Activated CD8-positive, alpha-beta memory T cell treated with anti-CD3 and anti-CD28 coated beads, Interleukin-2, amount 10 ng/mL, durations not matched to agents 7 days and 5 days (primary cell): ENCODE data around the gene SLC24A4. TPM values are rescaled to one million over a fixed set of nuclear protein-coding genes. Genes with fewer than 3 reads are reported as not detected.

Source experiments
- ATAC-seq: fragments of 150-1000 bp; cut with Tn5 transposase; one replicate; pipeline ENCODE4 v1.10.0; 2021; ENCODE audit warnings: moderate library complexity
- CTCF ChIA-PET: fragments of 350-600 bp; sonication (Branson Sonifier 250); formaldehyde crosslinking; loops from one replicate; lab custom pipeline; 2021; ENCODE audit warnings: antibody characterized with exemption; lab: Charles Lee
- DNase-seq: peaks from one replicate; pipeline ENCODE4 v3.0.0-alpha.2; 2020
- H3K27ac Mint-ChIP-seq: one replicate; pipeline ENCODE4 v1.8.0; 2021; ENCODE audit warnings: mild to moderate bottlenecking, mixed read lengths
- H3K27me3 Mint-ChIP-seq: one replicate; pipeline ENCODE4 v1.8.0; 2021; ENCODE audit warnings: mixed read lengths
- H3K36me3 Mint-ChIP-seq: one replicate; pipeline ENCODE4 v1.8.0; 2021; ENCODE audit warnings: mild to moderate bottlenecking, mixed read lengths
- H3K4me1 Mint-ChIP-seq: one replicate; pipeline ENCODE4 v1.8.0; 2021; ENCODE audit warnings: mixed read lengths
- H3K4me3 Mint-ChIP-seq: one replicate; pipeline ENCODE4 v1.8.0; 2021; ENCODE audit warnings: mild to moderate bottlenecking, moderate library complexity, mixed read lengths
- H3K9me3 Mint-ChIP-seq: one replicate; pipeline ENCODE4 v1.8.0; 2022; ENCODE audit warnings: low read depth, mixed read lengths
- total RNA-seq, 2 experiments: library from RNA; stranded (reverse); gene quantifications; one replicate each; pipeline ENCODE4 v1.2.3, GENCODE V29; 2021

The SLC24A4 gene
- total RNA-seq, 2 experiments from 2014 or later: not detected

- no peak for DNase-seq
Observed at GRCh38 chr14:92446771-92447170, 123.8 kb downstream of the SLC24A4 start.

GRCh38 chr14:92447416-92448197 is 124.6 kb downstream of the SLC24A4 start:
- CTCF ChIA-PET: interaction anchor here (0.6 kb wide), 1 partner anchor 343 kb away, joined by 3 read pairs; no protein-coding TSS in a partner anchor
- no peak for DNase-seq
- Mint-ChIP-seq H3K4me3 (no peak overlapping the region), H3K27me3 (no peaks in the 10 kb centered on the region), H3K27ac (no peak overlapping the region), H3K9me3 (no peaks in the 10 kb centered on the region), H3K4me1 (peaks cover 3% of the 10 kb centered on the region), H3K36me3 (no peaks in the 10 kb centered on the region)
- no peak for ATAC-seq

More at GRCh38 chr14:92446771-92447170, 123.8 kb downstream of the SLC24A4 start:
- no peak for ATAC-seq
- H3K27me3 Mint-ChIP-seq: no peaks in the 10 kb centered on the region
- H3K27ac Mint-ChIP-seq: no peak overlapping the region
- CTCF ChIA-PET: no interaction called here
- no peak overlapping the region for H3K4me3 Mint-ChIP-seq
- H3K9me3 Mint-ChIP-seq: no peaks in the 10 kb centered on the region
- H3K4me1 Mint-ChIP-seq: peaks cover 6% of the 10 kb centered on the region
- H3K36me3 Mint-ChIP-seq: no peaks in the 10 kb centered on the region

GRCh38 chr14:92448786-92449185 is 125.8 kb downstream of the SLC24A4 start:
- ATAC-seq (no peak), DNase-seq (no peak)
- no peak overlapping the region for H3K4me3 Mint-ChIP-seq
- H3K36me3 Mint-ChIP-seq: no peaks in the 10 kb centered on the region
- H3K9me3 Mint-ChIP-seq: no peaks in the 10 kb centered on the region
- CTCF ChIA-PET: no interaction called here
- H3K27ac Mint-ChIP-seq: no peak overlapping the region
- H3K4me1 Mint-ChIP-seq: peaks cover 3% of the 10 kb centered on the region
- no peaks in the 10 kb centered on the region for H3K27me3 Mint-ChIP-seq

- no peak overlapping the region for H3K27ac Mint-ChIP-seq
- H3K4me3 Mint-ChIP-seq: no peak overlapping the region
- H3K4me1 Mint-ChIP-seq: peaks cover 3% of the 10 kb centered on the region
- CTCF ChIA-PET: no interaction called here
- no peaks in the 10 kb centered on the region for H3K9me3 Mint-ChIP-seq
- no peaks in the 10 kb centered on the region for H3K36me3 Mint-ChIP-seq
- no peaks in the 10 kb centered on the region for H3K27me3 Mint-ChIP-seq
- ATAC-seq: no peak
- DNase-seq: no peak
Observed at GRCh38 chr14:92449404-92450181, 126.6 kb downstream of the SLC24A4 start.

GRCh38 chr14:92450351-92451070 is 127.5 kb downstream of the SLC24A4 start:
- H3K27ac Mint-ChIP-seq: no peak overlapping the region
- H3K36me3 Mint-ChIP-seq: no peaks in the 10 kb centered on the region
- peaks cover 3% of the 10 kb centered on the region for H3K4me1 Mint-ChIP-seq
- no peak for DNase-seq
- CTCF ChIA-PET: no interaction called here
- no peaks in the 10 kb centered on the region for H3K27me3 Mint-ChIP-seq
- no peaks in the 10 kb centered on the region for H3K9me3 Mint-ChIP-seq
- no peak overlapping the region for H3K4me3 Mint-ChIP-seq
- no peak for ATAC-seq

- H3K4me1 Mint-ChIP-seq: peaks cover 3% of the 10 kb centered on the region
- H3K4me3 Mint-ChIP-seq: no peak overlapping the region
- H3K9me3 Mint-ChIP-seq: no peaks in the 10 kb centered on the region
- ATAC-seq (no peak), DNase-seq (no peak)
- no peaks in the 10 kb centered on the region for H3K36me3 Mint-ChIP-seq
- CTCF ChIA-PET: no interaction called here
- H3K27ac Mint-ChIP-seq: no peak overlapping the region
- no peaks in the 10 kb centered on the region for H3K27me3 Mint-ChIP-seq
Observed at GRCh38 chr14:92451245-92451644, 128.3 kb downstream of the SLC24A4 start.

GRCh38 chr14:92451755-92452154 is 128.8 kb downstream of the SLC24A4 start:
- no peaks in the 10 kb centered on the region for H3K27me3 Mint-ChIP-seq
- DNase-seq (no peak), ATAC-seq (no peak)
- no peaks in the 10 kb centered on the region for H3K36me3 Mint-ChIP-seq
- H3K4me3 Mint-ChIP-seq: no peak overlapping the region
- no peaks in the 10 kb centered on the region for H3K9me3 Mint-ChIP-seq
- CTCF ChIA-PET: no interaction called here
- no peaks in the 10 kb centered on the region for H3K4me1 Mint-ChIP-seq
- H3K27ac Mint-ChIP-seq: no peak overlapping the region

GRCh38 chr14:92452471-92452870 is 129.5 kb downstream of the SLC24A4 start:
- CTCF ChIA-PET: no interaction called here

GRCh38 chr14:92453691-92454090 is 130.7 kb downstream of the SLC24A4 start:
- DNase-seq (no peak), ATAC-seq (no peak)
- no peaks in the 10 kb centered on the region for H3K4me1 Mint-ChIP-seq
- H3K9me3 Mint-ChIP-seq: no peaks in the 10 kb centered on the region
- no peak overlapping the region for H3K4me3 Mint-ChIP-seq
- no peaks in the 10 kb centered on the region for H3K27me3 Mint-ChIP-seq
- H3K36me3 Mint-ChIP-seq: no peaks in the 10 kb centered on the region
- CTCF ChIA-PET: no interaction called here
- no peak overlapping the region for H3K27ac Mint-ChIP-seq

More at GRCh38 chr14:92452471-92452870, 129.5 kb downstream of the SLC24A4 start:
- Mint-ChIP-seq H3K4me1 (no peaks in the 10 kb centered on the region), H3K27ac (no peak overlapping the region), H3K9me3 (no peaks in the 10 kb centered on the region), H3K4me3 (no peak overlapping the region), H3K36me3 (no peaks in the 10 kb centered on the region), H3K27me3 (no peaks in the 10 kb centered on the region)
- ATAC-seq (no peak), DNase-seq (no peak)

GRCh38 chr14:92455231-92455630 is 132.3 kb downstream of the SLC24A4 start:
- Mint-ChIP-seq H3K4me1 (peaks cover 2% of the 10 kb centered on the region), H3K27me3 (no peaks in the 10 kb centered on the region), H3K9me3 (no peaks in the 10 kb centered on the region), H3K36me3 (no peaks in the 10 kb centered on the region), H3K27ac (no peak overlapping the region), H3K4me3 (no peak overlapping the region)
- CTCF ChIA-PET: no interaction called here
- DNase-seq: no peak
- no peak for ATAC-seq

GRCh38 chr14:92456215-92457015 is 133.4 kb downstream of the SLC24A4 start:
- DNase-seq: no peak
- Mint-ChIP-seq H3K27ac (no peak overlapping the region), H3K27me3 (no peaks in the 10 kb centered on the region)

GRCh38 chr14:92457016-92457565 is 134.1 kb downstream of the SLC24A4 start:
- DNase-seq (no peak), ATAC-seq (no peak)
- Mint-ChIP-seq H3K9me3 (no peaks in the 10 kb centered on the region), H3K27ac (no peak overlapping the region), H3K27me3 (no peaks in the 10 kb centered on the region), H3K4me1 (peaks cover 18% of the 10 kb centered on the region), H3K4me3 (no peak overlapping the region), H3K36me3 (no peaks in the 10 kb centered on the region)
- CTCF ChIA-PET: interaction anchor here (1.3 kb wide), 1 partner anchor 43 kb away, joined by 3 read pairs; no protein-coding TSS in a partner anchor

More at GRCh38 chr14:92456215-92457015, 133.4 kb downstream of the SLC24A4 start:
- Mint-ChIP-seq H3K9me3 (no peaks in the 10 kb centered on the region), H3K4me1 (peaks cover 11% of the 10 kb centered on the region), H3K4me3 (no peak overlapping the region), H3K36me3 (no peaks in the 10 kb centered on the region)
- ATAC-seq: peak; percentile 21
- CTCF ChIA-PET: interaction anchor here (1.3 kb wide), 1 partner anchor 44 kb away, joined by 3 read pairs; no protein-coding TSS in a partner anchor
